HG03378 (cell line): ENCODE data around the gene CPVL.

Experiments
- ATAC-seq: cut with Tn5 transposase; IDR thresholded peaks from one replicate; pipeline ENCODE4 v1.9.1; 2021; ENCODE audit warnings: mild to moderate bottlenecking, moderate library complexity; ENCODE audit not compliant: unreplicated experiment

CPVL gene

DNA sequence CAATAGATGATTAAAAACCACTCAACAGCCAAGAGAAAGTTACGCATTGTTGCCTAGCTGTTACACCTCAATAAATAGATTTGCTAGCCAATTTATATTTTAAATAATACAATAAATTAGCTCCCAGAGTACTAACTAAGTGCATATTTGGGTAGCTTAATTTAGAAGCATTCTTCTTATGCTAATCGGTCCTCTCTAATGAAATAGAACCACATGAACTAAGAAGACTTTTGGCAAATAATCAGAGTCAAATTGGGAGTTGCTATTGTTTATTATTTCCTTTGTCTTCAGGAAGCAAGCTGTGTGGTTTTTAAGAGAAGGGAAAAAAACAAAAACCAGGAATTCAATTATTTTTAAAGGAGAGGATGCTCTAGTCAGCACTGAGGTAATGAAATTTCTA is 139.2 kb downstream of the CPVL start:
- ATAC-seq = no peak

DNA sequence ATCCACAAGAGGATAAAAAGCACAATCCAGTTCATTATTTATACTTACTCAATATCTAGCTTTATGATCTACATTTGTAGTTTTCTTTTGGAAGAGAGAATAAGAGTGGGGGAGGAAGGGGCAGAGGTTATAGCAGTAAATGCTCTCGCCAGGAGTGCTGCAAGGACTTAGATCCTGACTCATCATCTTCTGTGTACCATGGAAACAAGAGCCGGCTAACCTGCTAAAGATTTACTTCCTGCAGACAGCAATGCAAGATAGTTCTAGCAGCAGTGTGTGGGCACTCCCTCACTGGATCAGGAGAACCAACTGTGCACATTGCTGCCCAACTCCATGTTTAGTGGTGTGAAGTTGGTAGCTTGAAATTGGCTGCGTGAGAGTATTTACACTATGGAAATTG is 140.5 kb downstream of the CPVL start:
- ATAC-seq = no peak

DNA sequence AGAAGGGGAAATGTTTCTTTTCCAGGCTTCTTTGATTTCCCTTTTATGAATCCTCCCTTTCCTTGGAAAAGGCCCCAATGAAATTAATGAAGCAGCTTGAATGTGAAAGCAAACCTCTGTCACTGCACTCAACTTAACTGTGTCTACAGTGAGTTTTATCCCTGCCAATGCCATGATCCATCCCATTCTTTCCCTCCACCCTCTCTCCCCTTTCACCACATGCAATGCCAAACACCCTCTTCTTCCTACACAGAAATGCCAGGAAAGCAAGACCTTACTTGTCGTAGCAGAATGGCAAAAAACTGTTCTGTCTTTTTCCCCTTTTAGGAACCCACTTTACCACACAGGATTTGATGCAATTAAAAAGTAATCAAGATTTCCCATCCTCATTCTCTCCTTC is 140.9 kb downstream of the CPVL start:
- ATAC-seq = no peak

DNA sequence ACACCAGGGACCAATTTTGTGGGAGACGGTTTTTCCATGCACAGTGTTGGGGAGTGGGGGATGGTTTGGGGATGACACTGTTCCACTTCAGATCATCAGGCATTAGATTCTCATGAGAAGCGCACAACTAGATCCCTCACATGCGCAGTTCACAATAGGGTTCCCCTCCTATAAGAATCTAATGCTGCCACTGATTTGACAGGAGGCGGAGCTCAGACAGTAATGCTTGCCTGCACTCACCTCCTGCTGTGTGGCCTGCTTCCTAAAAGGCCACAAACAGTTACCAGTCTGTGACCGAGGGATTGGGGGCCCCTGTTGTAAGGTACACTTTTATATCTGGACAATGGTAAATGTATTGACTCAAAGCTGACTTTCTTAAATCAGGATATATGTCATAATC is 142.6 kb downstream of the CPVL start:
- ATAC-seq = no peak

DNA sequence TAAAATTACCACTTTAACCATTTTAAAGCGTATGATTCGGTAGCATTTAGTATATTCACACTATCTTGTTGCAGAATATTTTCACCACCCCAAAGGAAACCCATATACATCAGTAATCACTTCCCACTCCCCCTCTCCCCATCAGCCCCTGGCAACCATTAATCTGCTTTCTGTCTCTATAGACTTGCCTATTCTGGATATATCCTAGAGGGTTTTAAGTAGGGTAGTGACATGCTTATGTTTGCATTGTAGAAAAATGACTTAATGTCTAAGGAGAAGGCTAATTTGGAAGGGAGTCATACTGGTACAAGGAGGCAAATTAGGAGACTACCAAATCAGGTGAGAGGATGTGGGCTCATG is 145.6 kb downstream of the CPVL start:
- ATAC-seq = no peak

DNA sequence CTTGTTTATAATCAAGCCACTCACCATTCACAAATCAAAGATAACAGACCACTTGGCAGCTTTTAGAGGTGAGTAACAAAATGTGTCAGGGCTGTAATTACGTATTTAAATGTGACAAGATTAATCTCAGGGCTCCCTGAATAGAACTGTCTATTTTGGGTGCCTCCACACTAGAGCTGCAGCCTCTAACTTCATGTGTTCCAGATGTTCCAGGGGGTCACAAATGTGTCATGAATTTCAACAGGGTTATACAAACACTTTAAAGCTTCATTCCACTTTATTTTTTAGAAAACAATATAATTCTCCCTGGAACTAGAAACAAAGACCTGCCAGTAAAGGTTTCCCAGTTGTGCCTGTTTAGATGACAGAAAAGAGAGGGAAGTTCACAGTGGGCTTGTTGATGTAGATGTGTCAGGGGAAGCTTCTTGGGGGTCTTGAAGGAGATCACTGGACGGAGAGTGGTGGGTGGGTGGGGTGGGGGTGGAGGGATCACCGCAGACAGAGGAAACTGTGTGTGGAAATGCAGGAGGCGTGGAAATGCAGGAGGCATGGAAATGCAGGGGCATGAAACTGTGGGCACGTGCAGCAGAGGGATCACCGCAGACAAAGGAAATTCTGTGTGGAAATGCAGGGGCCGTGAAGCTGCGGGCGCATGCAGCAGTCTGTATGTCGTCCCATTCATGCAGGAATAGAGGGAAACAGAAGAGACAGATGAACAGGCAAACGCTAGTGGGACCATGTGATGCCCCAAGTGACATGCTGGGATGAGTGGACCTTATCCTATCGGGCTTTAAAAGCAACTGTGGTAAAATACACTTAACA is 146.2 kb downstream of the CPVL start:
- no peak for ATAC-seq

DNA sequence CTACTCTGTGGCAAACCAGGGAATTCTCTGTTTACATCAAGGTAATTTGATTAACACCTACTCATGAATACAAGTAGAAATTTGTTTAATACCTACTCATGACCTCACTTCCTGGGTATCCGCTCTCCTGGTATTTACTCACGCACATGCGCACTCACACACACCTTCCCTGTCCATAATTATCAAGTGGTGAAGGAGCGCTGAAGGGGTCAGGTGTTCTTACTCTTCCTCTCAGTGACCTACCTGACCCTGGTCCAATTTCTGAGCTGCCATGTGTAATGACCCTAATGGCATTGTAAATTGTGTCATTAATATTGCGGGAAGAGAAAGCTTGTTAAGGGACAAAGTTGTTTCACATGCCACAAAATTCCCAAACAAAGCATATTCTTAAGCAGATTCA is 146.9 kb downstream of the CPVL start:
- no peak for ATAC-seq

DNA sequence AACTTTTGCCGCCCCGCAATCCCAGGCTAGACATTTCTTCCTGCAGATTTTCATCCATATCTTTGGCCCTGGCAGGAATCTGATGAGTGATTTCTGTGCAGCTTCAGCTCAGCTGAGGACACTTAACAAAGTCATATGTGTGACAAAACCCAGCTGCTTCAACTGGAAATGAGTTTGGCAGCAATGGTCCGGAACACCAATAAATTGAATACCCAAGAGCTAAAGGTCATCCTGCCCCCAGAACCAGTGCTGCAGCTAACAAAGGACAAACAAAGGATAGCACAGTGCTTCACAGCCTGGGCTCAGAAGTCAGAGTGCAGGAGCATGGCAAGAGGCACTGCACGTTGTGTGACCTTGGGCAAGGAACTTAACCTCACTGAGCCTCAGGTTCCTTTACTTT is 148.2 kb downstream of the CPVL start:
- ATAC-seq = no peak

DNA sequence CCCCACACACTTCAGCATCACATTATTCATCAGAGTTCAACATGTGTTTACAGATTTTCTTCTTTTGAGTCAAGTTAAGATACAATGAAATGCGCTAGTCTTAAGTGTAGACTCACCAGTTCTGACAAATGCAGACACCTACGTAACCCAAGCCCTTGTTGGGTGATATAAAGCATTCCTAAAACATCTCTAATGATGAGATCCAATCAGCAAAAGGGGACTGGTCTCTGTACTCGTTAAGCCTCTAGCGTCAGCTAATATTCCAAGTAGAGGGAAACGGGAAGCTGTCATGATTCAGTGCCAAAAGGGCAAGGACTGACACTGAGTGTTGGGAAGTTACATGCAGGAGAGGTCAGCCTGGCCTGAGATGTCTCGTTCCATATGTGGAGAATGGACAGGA is 149.5 kb downstream of the CPVL start:
- ATAC-seq = no peak

DNA sequence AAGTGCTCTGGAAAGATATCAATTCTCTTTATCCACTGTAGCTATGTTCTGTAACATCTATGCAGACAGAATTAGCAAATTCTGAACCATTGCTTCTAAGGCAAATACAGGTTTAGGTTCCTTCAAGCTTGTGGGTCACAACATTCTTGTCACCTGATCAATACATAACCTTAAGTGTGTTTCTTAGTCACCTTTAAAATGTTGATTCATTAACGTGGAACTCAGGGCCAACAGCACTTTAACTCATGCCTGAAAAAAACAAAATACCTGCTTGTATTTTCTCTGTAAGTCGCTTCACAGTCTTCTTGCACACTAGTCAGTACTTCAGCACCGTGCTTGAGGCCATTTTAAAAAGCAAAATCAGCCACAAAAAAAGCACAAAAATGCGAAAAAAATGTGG is 153.0 kb downstream of the CPVL start:
- no peak for ATAC-seq

DNA sequence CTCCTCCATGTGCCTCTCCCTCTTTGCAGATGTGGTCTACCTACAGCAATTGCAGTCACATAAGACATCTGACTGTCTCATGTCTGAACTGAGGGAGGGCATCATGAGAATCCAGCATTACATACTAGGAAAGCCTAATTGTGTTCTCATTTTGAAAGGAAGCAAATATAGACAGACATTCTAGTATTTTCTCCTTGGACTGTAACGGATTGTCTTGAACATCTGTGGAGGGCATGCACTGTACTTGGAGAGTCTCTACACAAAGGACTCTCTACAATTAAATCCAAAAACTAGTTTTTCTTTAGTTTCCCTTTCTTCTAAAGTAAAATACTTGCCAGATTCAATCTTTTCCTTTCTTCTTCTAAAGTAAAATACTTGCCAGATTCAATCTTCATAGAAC is 153.5 kb downstream of the CPVL start:
- ATAC-seq = no peak

DNA sequence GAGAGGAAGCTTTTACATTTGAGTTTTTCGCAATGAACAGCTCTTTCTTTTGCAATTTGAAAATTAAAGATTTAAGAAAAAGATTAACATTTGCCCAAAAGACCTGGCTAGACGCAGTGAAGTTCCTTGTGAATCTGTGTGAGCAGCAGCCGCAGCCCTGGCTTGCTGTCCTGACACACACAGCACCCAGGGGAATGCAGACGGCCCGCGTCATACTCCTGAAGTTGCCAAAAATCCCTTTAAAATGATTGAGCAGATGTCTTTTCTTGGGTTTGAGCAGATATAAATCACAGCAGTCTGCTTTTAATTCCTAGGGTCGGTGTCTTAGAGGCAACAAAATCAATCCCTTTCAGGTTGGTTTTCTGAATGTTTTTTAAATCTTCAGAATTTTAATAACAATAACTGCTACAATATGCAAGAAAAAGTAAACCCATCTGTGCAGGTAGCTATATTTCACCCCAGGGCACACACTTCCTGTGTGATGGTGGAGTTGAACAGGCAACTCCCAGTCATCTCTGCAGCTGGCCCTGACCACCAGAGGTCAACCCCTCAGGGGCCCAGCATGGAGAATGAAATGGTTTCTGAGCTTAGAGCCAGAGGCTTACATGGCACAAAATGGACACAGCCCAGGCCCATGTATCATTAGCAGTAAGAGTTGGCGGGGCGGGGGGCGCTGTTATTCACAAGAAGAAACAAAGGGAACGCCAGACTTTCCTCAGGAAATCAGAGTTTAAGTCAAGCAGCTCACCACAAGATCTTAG is 156.0 kb downstream of the CPVL start:
- ATAC-seq = no peak

DNA sequence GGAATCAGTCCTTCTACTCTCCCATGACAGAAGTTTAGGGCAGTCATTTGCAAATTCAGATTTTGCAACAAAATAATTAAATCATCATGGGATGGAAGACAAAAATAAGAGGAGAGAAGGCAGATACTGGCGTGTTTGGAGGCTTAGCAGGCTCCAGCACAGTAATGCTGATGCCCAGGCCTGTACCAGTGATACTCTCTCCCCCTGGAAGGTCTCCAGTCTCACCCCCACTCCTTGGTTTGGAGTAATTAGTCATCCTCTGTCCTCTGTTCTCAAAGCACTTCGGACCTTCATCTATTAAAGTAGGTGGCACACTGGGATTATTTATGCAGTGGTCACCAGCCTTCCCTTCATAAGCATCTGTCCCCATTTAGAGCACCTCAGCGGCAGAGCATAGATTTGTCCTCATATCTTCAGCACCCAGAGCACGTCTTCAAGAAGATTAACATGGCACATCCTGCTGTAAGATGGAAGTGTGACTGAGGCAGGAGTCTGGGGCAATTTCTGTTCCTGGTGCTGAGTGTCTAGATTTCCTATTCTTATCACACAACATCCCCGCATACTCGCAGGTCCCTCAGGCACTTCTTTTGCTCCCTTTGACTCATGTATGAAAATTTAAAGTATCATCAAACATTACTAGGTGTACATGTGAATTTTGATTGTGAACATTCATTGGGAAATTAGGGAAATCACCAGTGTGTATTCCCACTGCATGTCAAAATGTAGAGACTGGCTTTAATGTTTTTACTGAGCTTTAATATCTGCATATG is 156.9 kb downstream of the CPVL start:
- no peak for ATAC-seq

DNA sequence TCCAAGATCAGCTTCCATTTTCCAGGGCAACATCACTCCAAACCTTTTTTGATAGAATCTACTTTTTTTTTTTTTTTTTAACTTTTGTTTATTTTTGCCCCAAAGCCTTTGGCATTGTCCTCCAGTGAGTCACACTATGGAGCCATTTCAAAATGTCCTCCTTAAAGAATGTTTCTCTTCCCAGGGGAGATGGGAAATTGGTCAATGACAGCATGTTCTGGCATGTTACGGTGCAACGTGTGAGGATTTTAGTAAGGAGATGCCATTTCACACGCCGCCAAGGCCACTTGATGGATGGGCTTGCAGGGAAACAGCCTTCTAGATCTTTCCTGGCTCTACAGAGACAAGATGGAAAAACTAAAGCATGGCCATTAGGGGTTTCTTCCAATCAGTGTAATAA is 157.5 kb downstream of the CPVL start:
- ATAC-seq = no peak

DNA sequence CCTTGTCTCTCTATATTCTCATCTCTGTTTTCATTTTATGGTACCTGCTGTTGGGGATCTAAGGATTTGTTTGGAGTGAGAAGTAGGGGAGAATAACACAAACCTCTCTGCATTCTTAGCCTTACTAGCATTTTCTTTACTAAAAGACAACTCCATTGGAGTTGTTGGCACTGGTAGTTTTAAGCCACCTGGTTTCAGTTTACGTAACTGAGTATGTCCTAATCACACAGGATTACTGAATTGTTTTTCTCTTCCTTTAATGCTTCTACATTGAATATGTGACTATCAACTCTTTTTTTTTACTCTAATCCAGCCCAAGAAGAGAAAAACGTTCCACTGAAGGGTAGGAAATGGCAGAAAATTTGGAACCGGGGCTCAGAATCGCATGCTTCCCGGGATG is 158.2 kb downstream of the CPVL start:
- no peak for ATAC-seq

DNA sequence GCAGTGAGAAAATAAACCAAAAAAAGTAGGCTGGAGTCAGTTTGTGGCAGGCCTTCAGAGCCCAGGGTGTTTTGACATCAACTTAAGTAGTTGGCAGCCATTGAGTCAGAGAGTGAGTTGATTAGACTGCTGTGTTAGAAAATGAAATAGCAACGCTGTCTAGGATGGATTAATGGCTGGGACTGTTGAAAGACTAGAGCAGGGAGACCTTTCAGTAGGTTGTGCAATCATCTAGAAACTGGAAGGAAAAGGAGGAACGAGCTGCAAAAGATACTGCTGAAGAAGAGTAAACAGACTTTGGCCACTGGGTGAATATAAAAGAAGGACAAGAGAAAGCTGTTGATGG is 159.6 kb downstream of the CPVL start:
- ATAC-seq = no peak

DNA sequence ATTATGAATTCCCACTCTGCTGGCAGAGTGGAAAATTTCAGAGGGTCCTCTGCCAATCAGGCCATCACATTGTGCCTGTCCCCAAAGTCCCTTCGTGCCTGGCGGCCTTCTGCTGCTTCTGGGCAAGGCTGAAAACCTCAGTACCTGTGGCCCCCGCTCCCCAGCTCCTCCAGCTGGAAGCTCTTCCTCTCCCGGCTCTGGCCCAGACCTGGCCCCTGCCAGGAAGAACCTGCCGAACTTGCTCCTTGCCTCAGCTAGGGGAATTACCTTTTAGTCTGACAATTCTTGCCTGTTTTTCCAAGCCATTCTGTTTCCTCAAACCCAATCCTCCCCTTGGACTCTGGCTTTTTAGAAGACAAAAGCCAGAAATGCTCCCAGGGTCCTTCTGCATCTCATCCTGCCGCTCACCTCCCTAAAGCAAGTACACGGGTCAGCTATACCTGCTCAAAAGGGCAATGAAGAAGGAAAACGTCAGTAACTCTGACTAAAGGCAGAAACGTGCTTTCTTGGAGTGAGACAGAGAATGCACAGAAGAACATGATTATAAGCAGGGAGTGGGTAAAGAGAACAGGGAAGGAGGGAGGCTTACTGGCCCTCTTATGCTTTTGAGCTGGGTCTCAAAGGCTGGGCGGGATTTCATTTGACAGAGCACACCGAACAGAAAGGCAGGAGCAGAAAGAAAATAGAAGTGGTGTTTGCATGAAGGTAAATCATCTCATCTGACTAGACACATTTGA is 160.1 kb downstream of the CPVL start:
- ATAC-seq = no peak

DNA sequence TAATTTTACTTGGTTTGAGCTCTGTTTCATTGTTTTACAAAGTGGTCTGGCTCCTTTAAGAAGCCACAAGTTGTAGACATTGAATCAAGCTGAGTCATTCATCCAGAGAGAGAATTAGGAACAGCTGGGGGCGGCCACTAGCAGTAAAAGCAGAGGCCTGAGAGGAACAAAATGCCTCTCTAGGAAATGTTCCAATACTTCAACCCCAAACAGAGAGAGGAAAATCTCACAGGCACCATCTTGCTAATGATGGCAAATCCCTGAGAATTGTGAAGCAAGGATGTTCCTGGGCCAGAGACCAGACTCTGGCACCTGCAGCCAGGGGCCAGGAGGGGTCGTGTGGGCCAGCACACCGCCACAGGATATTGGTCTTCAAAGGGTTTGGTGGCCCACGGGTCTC is 161.7 kb downstream of the CPVL start:
- no peak for ATAC-seq

DNA sequence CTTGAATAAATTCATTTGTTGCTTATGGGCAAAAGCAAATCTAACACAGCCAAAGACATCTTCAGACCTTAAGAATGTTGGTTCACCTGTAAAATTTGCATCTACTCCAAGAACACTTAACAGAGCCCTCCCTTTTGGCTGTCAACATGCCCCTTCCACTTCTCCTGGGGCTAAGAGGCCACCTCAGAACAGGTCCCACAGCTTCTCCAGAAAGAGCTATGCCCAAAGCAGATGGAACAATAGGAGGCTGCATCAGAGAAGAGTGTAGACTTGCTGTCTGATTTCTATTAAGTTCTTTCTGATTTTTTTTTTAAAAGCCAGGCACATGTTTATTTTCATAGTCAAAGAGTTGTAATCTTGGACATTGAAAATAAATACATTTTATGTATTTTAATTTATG is 162.1 kb downstream of the CPVL start:
- ATAC-seq = no peak

DNA sequence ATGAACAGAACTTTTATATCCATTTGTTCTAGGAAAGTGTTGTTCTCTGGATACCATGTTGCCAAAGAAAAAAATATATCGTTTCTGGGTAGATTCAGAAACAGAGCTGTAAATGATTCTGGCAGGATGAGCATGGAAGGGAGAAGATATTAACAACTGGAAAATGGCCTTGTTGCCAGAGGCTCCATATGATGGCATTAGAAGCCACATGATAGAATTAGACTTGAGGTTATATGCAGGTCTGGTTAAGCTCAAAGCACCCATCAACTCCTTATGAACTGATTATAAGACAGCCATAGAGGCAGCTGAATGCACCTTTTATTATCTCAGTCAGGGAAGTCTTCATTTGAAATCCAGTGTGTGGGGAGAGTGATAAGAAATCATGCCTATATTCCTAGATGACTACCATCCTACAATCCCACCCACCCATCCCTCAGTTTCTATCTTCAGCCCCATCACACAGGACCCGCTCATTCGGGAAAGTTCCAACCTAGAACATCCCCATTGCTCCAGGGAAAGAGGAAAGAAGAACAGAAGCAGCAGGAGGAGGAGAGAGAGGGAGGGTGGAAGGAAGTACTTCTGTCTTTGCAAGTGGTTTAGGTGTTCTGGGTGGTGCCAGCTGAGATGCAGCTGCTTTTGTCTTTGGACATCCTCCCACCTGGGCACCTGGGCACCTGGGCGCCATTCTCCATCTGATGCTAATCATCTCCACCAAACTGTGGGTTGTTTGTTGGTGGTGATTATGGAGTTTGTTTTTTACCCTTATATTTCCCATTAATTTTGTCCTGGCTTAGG is 162.7 kb downstream of the CPVL start:
- ATAC-seq = no peak

DNA sequence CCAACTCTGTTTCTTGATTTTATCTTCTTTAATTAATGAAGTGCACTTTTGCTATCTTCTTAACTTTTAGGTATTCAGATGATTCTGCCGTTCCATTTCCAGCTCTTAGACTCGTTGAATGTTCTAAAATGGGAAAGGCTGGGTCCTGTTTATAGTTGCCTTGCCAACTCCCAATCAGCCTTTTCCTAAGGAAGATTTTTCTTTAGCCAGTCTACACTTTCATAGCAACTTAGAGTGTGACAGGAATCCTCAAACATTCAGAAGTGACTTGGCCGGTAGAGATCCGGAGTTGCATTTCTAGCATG is 165.2 kb downstream of the CPVL start:
- no peak for ATAC-seq
